ENCODE measurements around the gene SNRPD1.

SNRPD1 gene

DNA sequence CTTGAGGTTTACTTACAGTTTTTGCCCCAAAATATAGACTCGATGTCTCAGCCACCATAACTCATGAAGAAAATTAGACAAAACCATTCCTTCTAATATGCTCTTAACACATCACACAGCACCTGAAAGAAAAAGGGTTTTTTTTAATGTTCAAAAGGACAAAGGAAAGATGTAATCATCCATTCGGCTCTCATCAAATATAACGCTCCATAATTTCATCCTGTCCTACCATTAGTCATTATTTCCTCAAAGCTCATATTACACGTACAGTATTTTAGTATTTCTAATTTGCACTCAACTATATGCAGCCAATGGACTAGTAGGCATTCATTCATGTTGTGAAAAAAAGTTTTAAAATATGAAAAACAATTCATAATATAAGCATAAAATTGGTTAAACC lies 36.5 kb upstream of the SNRPD1 start:
- ChIA-PET POLR2A (interaction anchor here (1.1 kb wide), 1 partner anchor 25 kb away, joined by 4 read pairs; the partner anchor contains the start of gene ESCO1), CTCF (interaction anchor here (0.6 kb wide), 1 partner anchor 18 kb away, joined by 4 read pairs; no protein-coding TSS in a partner anchor)
- H3K9me3 ChIP-seq (ENCODE audit: control insufficient read depth, insufficient read depth, low read depth, low read length) = no peaks in the 10 kb centered on the region
- TF ChIP-seq, protein P1, sequence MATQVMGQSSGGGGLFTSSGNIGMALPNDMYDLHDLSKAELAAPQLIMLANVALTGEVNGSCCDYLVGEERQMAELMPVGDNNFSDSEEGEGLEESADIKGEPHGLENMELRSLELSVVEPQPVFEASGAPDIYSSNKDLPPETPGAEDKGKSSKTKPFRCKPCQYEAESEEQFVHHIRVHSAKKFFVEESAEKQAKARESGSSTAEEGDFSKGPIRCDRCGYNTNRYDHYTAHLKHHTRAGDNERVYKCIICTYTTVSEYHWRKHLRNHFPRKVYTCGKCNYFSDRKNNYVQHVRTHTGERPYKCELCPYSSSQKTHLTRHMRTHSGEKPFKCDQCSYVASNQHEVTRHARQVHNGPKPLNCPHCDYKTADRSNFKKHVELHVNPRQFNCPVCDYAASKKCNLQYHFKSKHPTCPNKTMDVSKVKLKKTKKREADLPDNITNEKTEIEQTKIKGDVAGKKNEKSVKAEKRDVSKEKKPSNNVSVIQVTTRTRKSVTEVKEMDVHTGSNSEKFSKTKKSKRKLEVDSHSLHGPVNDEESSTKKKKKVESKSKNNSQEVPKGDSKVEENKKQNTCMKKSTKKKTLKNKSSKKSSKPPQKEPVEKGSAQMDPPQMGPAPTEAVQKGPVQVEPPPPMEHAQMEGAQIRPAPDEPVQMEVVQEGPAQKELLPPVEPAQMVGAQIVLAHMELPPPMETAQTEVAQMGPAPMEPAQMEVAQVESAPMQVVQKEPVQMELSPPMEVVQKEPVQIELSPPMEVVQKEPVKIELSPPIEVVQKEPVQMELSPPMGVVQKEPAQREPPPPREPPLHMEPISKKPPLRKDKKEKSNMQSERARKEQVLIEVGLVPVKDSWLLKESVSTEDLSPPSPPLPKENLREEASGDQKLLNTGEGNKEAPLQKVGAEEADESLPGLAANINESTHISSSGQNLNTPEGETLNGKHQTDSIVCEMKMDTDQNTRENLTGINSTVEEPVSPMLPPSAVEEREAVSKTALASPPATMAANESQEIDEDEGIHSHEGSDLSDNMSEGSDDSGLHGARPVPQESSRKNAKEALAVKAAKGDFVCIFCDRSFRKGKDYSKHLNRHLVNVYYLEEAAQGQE (tag by site-specific recombination; IDR thresholded peaks at IDR 0.05) = no peak
- TF ChIP-seq ZNF548 (tag by site-specific recombination; IDR thresholded peaks at IDR 0.05) (no peak), ZNF768 (tag by site-specific recombination; IDR thresholded peaks at IDR 0.05) (no peak), KLF10 (tag by site-specific recombination; IDR thresholded peaks at IDR 0.05) (no peak), ZNF311 (tag by site-specific recombination; IDR thresholded peaks at IDR 0.05; ENCODE audit: borderline replicate concordance) (no peak), FEZF1 (tag by site-specific recombination; IDR thresholded peaks at IDR 0.05) (no peak), YY1 (tag by site-specific recombination; IDR thresholded peaks at IDR 0.05) (no peak), ZNF658 (tag by site-specific recombination; IDR thresholded peaks at IDR 0.05) (no peak), ZNF132 (tag by site-specific recombination; IDR thresholded peaks at IDR 0.05; ENCODE audit: borderline replicate concordance) (no peak), ZNF416 (tag by site-specific recombination; IDR thresholded peaks at IDR 0.05) (no peak), ZNF221 (tag by site-specific recombination; IDR thresholded peaks at IDR 0.05; ENCODE audit: borderline replicate concordance) (no peak), ZNF157 (tag by site-specific recombination; IDR thresholded peaks at IDR 0.05) (no peak), KLF1 (tag by site-specific recombination; IDR thresholded peaks at IDR 0.05) (no peak), ZNF175 (tag by site-specific recombination; IDR thresholded peaks at IDR 0.05) (no peak), ZNF623 (tag by site-specific recombination; IDR thresholded peaks at IDR 0.05) (no peak), ZNF146 (tag by site-specific recombination; IDR thresholded peaks at IDR 0.05) (no peak)
- TF ChIP-seq, protein P2, sequence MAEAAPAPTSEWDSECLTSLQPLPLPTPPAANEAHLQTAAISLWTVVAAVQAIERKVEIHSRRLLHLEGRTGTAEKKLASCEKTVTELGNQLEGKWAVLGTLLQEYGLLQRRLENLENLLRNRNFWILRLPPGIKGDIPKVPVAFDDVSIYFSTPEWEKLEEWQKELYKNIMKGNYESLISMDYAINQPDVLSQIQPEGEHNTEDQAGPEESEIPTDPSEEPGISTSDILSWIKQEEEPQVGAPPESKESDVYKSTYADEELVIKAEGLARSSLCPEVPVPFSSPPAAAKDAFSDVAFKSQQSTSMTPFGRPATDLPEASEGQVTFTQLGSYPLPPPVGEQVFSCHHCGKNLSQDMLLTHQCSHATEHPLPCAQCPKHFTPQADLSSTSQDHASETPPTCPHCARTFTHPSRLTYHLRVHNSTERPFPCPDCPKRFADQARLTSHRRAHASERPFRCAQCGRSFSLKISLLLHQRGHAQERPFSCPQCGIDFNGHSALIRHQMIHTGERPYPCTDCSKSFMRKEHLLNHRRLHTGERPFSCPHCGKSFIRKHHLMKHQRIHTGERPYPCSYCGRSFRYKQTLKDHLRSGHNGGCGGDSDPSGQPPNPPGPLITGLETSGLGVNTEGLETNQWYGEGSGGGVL (tag by site-specific recombination; IDR thresholded peaks at IDR 0.05) = no peak
- TF ChIP-seq, protein P3, sequence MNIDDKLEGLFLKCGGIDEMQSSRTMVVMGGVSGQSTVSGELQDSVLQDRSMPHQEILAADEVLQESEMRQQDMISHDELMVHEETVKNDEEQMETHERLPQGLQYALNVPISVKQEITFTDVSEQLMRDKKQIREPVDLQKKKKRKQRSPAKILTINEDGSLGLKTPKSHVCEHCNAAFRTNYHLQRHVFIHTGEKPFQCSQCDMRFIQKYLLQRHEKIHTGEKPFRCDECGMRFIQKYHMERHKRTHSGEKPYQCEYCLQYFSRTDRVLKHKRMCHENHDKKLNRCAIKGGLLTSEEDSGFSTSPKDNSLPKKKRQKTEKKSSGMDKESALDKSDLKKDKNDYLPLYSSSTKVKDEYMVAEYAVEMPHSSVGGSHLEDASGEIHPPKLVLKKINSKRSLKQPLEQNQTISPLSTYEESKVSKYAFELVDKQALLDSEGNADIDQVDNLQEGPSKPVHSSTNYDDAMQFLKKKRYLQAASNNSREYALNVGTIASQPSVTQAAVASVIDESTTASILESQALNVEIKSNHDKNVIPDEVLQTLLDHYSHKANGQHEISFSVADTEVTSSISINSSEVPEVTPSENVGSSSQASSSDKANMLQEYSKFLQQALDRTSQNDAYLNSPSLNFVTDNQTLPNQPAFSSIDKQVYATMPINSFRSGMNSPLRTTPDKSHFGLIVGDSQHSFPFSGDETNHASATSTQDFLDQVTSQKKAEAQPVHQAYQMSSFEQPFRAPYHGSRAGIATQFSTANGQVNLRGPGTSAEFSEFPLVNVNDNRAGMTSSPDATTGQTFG (tag by site-specific recombination; IDR thresholded peaks at IDR 0.05; ENCODE audit: borderline replicate concordance) = no peak
- TF ChIP-seq, protein P4, sequence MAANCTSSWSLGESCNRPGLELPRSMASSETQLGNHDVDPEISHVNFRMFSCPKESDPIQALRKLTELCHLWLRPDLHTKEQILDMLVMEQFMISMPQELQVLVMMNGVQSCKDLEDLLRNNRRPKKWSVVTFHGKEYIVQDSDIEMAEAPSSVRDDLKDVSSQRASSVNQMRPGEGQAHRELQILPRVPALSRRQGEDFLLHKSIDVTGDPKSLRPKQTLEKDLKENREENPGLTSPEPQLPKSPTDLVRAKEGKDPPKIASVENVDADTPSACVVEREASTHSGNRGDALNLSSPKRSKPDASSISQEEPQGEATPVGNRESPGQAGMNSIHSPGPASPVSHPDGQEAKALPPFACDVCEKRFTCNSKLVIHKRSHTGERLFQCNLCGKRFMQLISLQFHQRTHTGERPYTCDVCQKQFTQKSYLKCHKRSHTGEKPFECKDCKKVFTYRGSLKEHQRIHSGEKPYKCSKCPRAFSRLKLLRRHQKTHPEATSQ (tag by site-specific recombination; IDR thresholded peaks at IDR 0.05) = no peak
- TF ChIP-seq, protein P5, sequence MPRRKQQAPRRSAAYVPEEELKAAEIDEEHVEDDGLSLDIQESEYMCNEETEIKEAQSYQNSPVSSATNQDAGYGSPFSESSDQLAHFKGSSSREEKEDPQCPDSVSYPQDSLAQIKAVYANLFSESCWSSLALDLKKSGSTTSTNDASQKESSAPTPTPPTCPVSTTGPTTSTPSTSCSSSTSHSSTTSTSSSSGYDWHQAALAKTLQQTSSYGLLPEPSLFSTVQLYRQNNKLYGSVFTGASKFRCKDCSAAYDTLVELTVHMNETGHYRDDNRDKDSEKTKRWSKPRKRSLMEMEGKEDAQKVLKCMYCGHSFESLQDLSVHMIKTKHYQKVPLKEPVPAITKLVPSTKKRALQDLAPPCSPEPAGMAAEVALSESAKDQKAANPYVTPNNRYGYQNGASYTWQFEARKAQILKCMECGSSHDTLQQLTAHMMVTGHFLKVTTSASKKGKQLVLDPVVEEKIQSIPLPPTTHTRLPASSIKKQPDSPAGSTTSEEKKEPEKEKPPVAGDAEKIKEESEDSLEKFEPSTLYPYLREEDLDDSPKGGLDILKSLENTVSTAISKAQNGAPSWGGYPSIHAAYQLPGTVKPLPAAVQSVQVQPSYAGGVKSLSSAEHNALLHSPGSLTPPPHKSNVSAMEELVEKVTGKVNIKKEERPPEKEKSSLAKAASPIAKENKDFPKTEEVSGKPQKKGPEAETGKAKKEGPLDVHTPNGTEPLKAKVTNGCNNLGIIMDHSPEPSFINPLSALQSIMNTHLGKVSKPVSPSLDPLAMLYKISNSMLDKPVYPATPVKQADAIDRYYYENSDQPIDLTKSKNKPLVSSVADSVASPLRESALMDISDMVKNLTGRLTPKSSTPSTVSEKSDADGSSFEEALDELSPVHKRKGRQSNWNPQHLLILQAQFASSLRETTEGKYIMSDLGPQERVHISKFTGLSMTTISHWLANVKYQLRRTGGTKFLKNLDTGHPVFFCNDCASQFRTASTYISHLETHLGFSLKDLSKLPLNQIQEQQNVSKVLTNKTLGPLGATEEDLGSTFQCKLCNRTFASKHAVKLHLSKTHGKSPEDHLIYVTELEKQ (tag by site-specific recombination; IDR thresholded peaks at IDR 0.05; ENCODE audit: borderline replicate concordance) = no peak
- H3K27ac ChIP-seq (ENCODE audit: extremely low read depth, low read depth, low read length) = no peak overlapping the region
- no peak overlapping the region for H3K4me3 ChIP-seq (ENCODE audit: low read depth, low read length)
- H3K36me3 ChIP-seq (ENCODE audit: control insufficient read depth in 2 of 2, insufficient read depth in 1 of 2, low read length in 2 of 2) = peaks cover 49 to 58% of the 10 kb centered on the region in 2 experiments
- H3K4me1 ChIP-seq (ENCODE audit: control insufficient read depth, insufficient read depth, low read length) = no peaks in the 10 kb centered on the region
